HG02973 (cell line): ENCODE measurements around the gene RNASE1.
"Not testable (repeated sequence)": the region's sequence is repeated elsewhere in the genome, so short reads cannot be mapped to it uniquely, and the experiment has no call there.

Experiments
- ATAC-seq: cut with Tn5 transposase; IDR thresholded peaks from one replicate; pipeline ENCODE4 v1.9.1; 2021; ENCODE audit warnings: moderate library complexity; ENCODE audit not compliant: unreplicated experiment

RNASE1 gene

GRCh38 chr14:20774258-20774824, 28.3 kb downstream of the RNASE1 start:
- no peak for ATAC-seq

- ATAC-seq: no peak
Measured at GRCh38 chr14:20772650-20773049, 30.0 kb downstream of the RNASE1 start.

- ATAC-seq: no peak
Measured at GRCh38 chr14:20769421-20769820, 33.2 kb downstream of the RNASE1 start.

- no peak for ATAC-seq
Measured at GRCh38 chr14:20768593-20768892, 34.1 kb downstream of the RNASE1 start.

- no peak for ATAC-seq
Measured at GRCh38 chr14:20760950-20761349, 41.7 kb downstream of the RNASE1 start.

GRCh38 chr14:20759465-20759864, 43.2 kb downstream of the RNASE1 start:
- not testable (repeated sequence) for ATAC-seq

- ATAC-seq: no peak
Measured at GRCh38 chr14:20757965-20758364, 44.7 kb downstream of the RNASE1 start.

- ATAC-seq: no peak
Measured at GRCh38 chr14:20755037-20755436, 47.6 kb downstream of the RNASE1 start.

- no peak for ATAC-seq
Measured at GRCh38 chr14:20754308-20754707, 48.3 kb downstream of the RNASE1 start.

- no peak for ATAC-seq
Measured at GRCh38 chr14:20751963-20752562, 50.6 kb downstream of the RNASE1 start.
